ENCODE measurements around the gene PNMA8A. TPM values are rescaled to one million over a fixed set of nuclear protein-coding genes. Genes with fewer than 3 reads are reported as not detected.

The PNMA8A gene
- polyA plus RNA-seq, 1 of the 3 experiments (the other 2 are of a cell fraction), result 10.2 TPM

- TF ChIP-seq GABPA (IDR thresholded peaks at IDR 0.05; ENCODE audit: low read depth), result no peak
- TF ChIP-seq, protein P1, sequence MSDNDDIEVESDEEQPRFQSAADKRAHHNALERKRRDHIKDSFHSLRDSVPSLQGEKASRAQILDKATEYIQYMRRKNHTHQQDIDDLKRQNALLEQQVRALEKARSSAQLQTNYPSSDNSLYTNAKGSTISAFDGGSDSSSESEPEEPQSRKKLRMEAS (IDR thresholded peaks at IDR 0.05; ENCODE audit: low read depth), result no peak
- TF ChIP-seq GATA2 (CRISPR knock-in tag; IDR thresholded peaks at IDR 0.05), result no peak
- TF ChIP-seq NFIC (IDR thresholded peaks at IDR 0.05; ENCODE audit: borderline replicate concordance), result no peak
- TF ChIP-seq RCOR1 (IDR thresholded peaks at IDR 0.05; ENCODE audit: low read length), result no peak
- TF ChIP-seq USF1 (IDR thresholded peaks at IDR 0.05; ENCODE audit: borderline replicate concordance, low read depth), result no peak
- no peak for TF ChIP-seq TEAD4 (IDR thresholded peaks at IDR 0.05; ENCODE audit: borderline replicate concordance, insufficient read depth)
- no peak for TF ChIP-seq ELF1 (IDR thresholded peaks at IDR 0.05)
- TF ChIP-seq, protein P2, sequence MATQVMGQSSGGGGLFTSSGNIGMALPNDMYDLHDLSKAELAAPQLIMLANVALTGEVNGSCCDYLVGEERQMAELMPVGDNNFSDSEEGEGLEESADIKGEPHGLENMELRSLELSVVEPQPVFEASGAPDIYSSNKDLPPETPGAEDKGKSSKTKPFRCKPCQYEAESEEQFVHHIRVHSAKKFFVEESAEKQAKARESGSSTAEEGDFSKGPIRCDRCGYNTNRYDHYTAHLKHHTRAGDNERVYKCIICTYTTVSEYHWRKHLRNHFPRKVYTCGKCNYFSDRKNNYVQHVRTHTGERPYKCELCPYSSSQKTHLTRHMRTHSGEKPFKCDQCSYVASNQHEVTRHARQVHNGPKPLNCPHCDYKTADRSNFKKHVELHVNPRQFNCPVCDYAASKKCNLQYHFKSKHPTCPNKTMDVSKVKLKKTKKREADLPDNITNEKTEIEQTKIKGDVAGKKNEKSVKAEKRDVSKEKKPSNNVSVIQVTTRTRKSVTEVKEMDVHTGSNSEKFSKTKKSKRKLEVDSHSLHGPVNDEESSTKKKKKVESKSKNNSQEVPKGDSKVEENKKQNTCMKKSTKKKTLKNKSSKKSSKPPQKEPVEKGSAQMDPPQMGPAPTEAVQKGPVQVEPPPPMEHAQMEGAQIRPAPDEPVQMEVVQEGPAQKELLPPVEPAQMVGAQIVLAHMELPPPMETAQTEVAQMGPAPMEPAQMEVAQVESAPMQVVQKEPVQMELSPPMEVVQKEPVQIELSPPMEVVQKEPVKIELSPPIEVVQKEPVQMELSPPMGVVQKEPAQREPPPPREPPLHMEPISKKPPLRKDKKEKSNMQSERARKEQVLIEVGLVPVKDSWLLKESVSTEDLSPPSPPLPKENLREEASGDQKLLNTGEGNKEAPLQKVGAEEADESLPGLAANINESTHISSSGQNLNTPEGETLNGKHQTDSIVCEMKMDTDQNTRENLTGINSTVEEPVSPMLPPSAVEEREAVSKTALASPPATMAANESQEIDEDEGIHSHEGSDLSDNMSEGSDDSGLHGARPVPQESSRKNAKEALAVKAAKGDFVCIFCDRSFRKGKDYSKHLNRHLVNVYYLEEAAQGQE (IDR thresholded peaks at IDR 0.05; ENCODE audit: low read depth, low read length), result no peak
- TF ChIP-seq SIN3A (IDR thresholded peaks at IDR 0.05; ENCODE audit: borderline replicate concordance, low read depth, low read length), result 0 out of 2 replicates have a peak, but pooled peaks have one; percentile 22
- TF ChIP-seq CHD2 (IDR thresholded peaks at IDR 0.05; ENCODE audit: low read length, partially characterized antibody), result no peak
Observed at GRCh38 chr19:46426506-46427162, 44.7 kb downstream of the PNMA8A start (continued).

GRCh38 chr19:46426035-46426505 lies 45.3 kb downstream of the PNMA8A start:
- H3K27me3 ChIP-seq (ENCODE audit: insufficient read depth), result no peaks in the 10 kb centered on the region
- H3K4me1 ChIP-seq (ENCODE audit: control insufficient read depth in 1 of 2, insufficient read depth in 2 of 2, low read depth in 1 of 2, low read length in 1 of 2), result peaks cover 0 to 19% of the 10 kb centered on the region in 2 experiments; a peak in 2 of 4 replicates
- H3K4me3 ChIP-seq (ENCODE audit: low read depth in 2 of 2, low read length in 1 of 2), result peak overlapping the region; percentile 62 to 66
- no peaks in the 10 kb centered on the region for H3K9me3 ChIP-seq
- WGBS (ENCODE audit: low lambda C conversion rate), result 65% methylated on average over 10 of the region's 10 CpGs
- H3K79me2 ChIP-seq (ENCODE audit: insufficient read depth), result no peaks in the 10 kb centered on the region
- TF ChIP-seq SIN3A (IDR thresholded peaks at IDR 0.05; ENCODE audit: borderline replicate concordance, low read depth, low read length) (no peak), RXRA (IDR thresholded peaks at IDR 0.05; ENCODE audit: borderline replicate concordance, low read depth) (no peak), FOSL2 (IDR thresholded peaks at IDR 0.05; ENCODE audit: borderline replicate concordance, low read depth) (no peak), GABPA (IDR thresholded peaks at IDR 0.05; ENCODE audit: low read depth) (no peak), NFIC (IDR thresholded peaks at IDR 0.05; ENCODE audit: borderline replicate concordance) (no peak)
- no peaks in the 10 kb centered on the region for H3K9me2 ChIP-seq
- ChIA-PET CTCF (interaction anchor here (1.1 to 3.6 kb wide), 4 partner anchors 25 to 103 kb away, joined by 3 to 16 read pairs (median 9); no protein-coding TSS in a partner anchor), POLR2A (no interaction called here)
- peak overlapping the region; percentile 75 for H3K4me2 ChIP-seq
- H4K20me1 ChIP-seq (ENCODE audit: insufficient read depth), result no peaks in the 10 kb centered on the region
- H3K9ac ChIP-seq, result peak overlapping the region; percentile 45; the same call in 1 of the 2 replicates
- H3K27ac ChIP-seq (ENCODE audit: low read depth in 2 of 2, low read length in 1 of 2), result no peak overlapping the region
- no peak for DNase-seq
- peak overlapping the region; percentile 90; the same call in 1 of the 2 replicates for H2AFZ ChIP-seq (ENCODE audit: low read depth)
- no peaks in the 10 kb centered on the region for H3F3A ChIP-seq (replicated peaks; ENCODE audit: insufficient read depth)
- H3K36me3 ChIP-seq (replicated peaks in 1 of 2; ENCODE audit: control insufficient read depth in 1 of 2, insufficient read depth in 2 of 2, low read length in 1 of 2), result no peaks in the 10 kb centered on the region
